ENCODE data around the gene BRWD1. TPM values are rescaled to one million over a fixed set of nuclear protein-coding genes. Genes with fewer than 3 reads are reported as not detected.
"Not testable (repeated sequence)": the region's sequence is repeated elsewhere in the genome, so short reads cannot be mapped to it uniquely, and the experiment has no call there.

Gene BRWD1
- total RNA-seq, 2 experiments from 2014 or later: 53.2 to 61.7 TPM

DNA sequence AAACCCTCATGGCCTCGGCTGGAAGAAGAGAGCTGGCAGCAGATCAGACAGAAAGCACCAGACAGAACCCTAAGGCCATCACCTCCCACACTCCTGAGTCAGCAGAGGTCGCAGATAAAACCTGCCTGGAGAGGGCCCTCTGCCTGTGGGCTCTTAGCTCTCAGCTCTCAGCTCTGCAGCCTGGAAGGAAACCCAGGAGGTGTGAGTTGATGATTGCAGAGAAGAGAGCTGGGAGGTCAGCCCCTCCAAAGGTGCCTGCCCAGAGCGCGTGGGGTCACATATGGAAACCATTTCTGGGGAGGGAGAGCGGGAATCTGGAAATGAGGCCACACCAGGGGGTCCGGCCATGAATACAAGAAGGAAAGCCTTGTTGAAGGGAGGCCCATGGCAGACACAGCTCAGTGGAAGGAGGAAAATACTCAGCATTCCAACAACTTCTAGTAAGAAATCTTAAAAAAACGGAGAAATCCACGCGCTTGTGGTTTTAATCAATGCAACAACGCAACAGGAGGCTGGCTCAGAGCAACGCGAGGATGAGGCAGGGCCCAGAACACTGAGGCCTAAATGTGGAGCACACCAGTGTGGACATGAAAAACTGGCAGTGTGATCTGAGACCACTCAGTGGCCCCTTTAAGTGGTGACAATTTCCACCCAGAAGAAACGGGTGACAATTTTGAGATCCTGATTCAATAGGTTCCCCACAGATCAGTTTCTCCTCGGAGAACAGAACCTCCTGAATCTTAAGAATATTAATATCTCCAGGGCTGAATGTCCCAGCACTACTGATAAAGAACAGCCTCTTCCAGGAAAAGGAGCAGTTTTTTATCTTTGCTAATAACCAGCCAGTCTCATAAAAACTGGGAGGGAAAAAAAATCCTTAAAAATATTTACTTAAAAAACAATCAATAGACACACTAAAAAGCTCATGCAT is 175.9 kb downstream of the BRWD1 start:
- Histone ChIP-seq H3K4me3 (ENCODE audit: low read depth, low read length, poor library complexity, severe bottlenecking) (no peak overlapping the region), H3K4me1 (ENCODE audit: insufficient read depth, low read length, poor library complexity, severe bottlenecking) (no peaks in the 10 kb centered on the region), H3K9me3 (ENCODE audit: low read length) (no peaks in the 10 kb centered on the region), H2AFZ (ENCODE audit: low read length) (no peak overlapping the region), H4K20me1 (ENCODE audit: insufficient read depth, low read length) (no peaks in the 10 kb centered on the region), H3K79me2 (ENCODE audit: insufficient read depth, low read depth, low read length) (no peaks in the 10 kb centered on the region), H3K9me2 (ENCODE audit: insufficient read depth, low read length) (no peaks in the 10 kb centered on the region), H3K27ac (ENCODE audit: low read depth, low read length, poor library complexity, severe bottlenecking) (no peak overlapping the region), H3K36me3 (ENCODE audit: insufficient read depth, low read length) (no peaks in the 10 kb centered on the region), H3K4me2 (ENCODE audit: low read length) (no peak overlapping the region)
- no peak for DNase-seq (ENCODE audit: low spot score)
- TF ChIP-seq CTCF (conservative IDR thresholded peaks at IDR 0.05; ENCODE audit: low read length) (no peak), EZH2phosphoT487 (IDR thresholded peaks at IDR 0.05; ENCODE audit: borderline replicate concordance, low read depth, low read length) (no peak)
- CTCF ChIA-PET (ENCODE audit: unreplicated experiment): no interaction called here
- POLR2A ChIA-PET: interaction anchor here (0.7 kb wide), 4 partner anchors 199 to 1877 kb away, joined by 3 to 5 read pairs (median 4); no protein-coding TSS in a partner anchor
- no TSS peak for BruUV-seq (replicated peaks)
- intact Hi-C loops (cut with micrococcal nuclease; ENCODE audit: unreplicated experiment): loop anchor here (2.0 to 10.0 kb wide), 3 partner anchors 469 to 923 kb away; no protein-coding TSS in a partner anchor

DNA sequence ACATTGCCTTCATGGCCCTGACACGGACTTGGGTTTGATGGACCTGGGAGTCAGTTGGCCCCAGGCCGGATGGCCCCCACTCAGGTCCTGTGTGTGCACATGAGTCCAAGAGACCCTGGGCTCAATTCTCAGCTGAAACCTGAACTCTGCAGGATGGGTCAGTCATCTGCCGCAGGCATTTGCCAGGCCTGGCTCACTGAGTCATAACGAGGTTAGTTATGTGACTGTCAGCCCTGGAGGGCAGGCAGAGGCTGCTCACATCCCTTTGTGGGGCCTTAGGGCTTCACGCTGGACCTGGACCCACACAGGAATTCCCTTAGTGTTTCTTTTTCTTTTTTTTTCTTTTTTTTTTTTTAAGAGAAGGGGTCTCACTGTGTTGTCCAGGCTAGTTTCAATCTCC is 176.7 kb downstream of the BRWD1 start:
- Histone ChIP-seq H3K36me3 (ENCODE audit: insufficient read depth, low read length) (no peaks in the 10 kb centered on the region), H2AFZ (ENCODE audit: low read length) (no peak overlapping the region), H4K20me1 (ENCODE audit: insufficient read depth, low read length) (no peaks in the 10 kb centered on the region), H3K4me2 (ENCODE audit: low read length) (no peak overlapping the region), H3K4me1 (ENCODE audit: insufficient read depth, low read length, poor library complexity, severe bottlenecking) (no peaks in the 10 kb centered on the region), H3K9me2 (ENCODE audit: insufficient read depth, low read length) (no peaks in the 10 kb centered on the region), H3K9me3 (ENCODE audit: low read length) (no peaks in the 10 kb centered on the region), H3K27ac (ENCODE audit: low read depth, low read length, poor library complexity, severe bottlenecking) (no peak overlapping the region), H3K4me3 (ENCODE audit: low read depth, low read length, poor library complexity, severe bottlenecking) (no peak overlapping the region), H3K79me2 (ENCODE audit: insufficient read depth, low read depth, low read length) (no peaks in the 10 kb centered on the region)
- CTCF ChIA-PET (ENCODE audit: unreplicated experiment): no interaction called here
- no TSS peak for BruUV-seq (replicated peaks)
- TF ChIP-seq CTCF (conservative IDR thresholded peaks at IDR 0.05; ENCODE audit: low read length) (no peak), EZH2phosphoT487 (IDR thresholded peaks at IDR 0.05; ENCODE audit: borderline replicate concordance, low read depth, low read length) (no peak)
- intact Hi-C loops (cut with micrococcal nuclease; ENCODE audit: unreplicated experiment): loop anchor here (2.0 to 10.0 kb wide), 3 partner anchors 468 to 922 kb away; no protein-coding TSS in a partner anchor
- POLR2A ChIA-PET: no interaction called here
- no peak for DNase-seq (ENCODE audit: low spot score)

DNA sequence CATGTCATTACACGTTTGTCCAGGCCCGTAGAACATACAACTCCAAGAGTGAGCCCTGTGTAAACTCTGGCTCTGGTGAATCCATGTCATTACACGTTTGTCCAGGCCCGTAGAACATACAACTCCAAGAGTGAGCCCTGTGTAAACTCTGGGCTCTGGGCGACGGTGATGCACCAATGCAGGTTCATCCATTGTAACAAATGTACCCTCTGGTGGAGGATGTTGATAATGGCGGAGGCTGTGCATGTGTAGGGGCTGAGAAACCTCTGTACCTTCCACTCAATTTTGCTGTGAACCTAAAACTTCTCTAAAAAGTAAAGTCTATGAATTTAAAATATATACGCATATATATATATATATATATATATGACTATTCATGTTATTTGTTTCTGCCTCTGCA is 177.3 kb downstream of the BRWD1 start:
- H3K9me3 ChIP-seq (ENCODE audit: low read length); H3K4me1 ChIP-seq (ENCODE audit: insufficient read depth, low read length, poor library complexity, severe bottlenecking); H2AFZ ChIP-seq (ENCODE audit: low read length); H3K36me3 ChIP-seq (ENCODE audit: insufficient read depth, low read length); H4K20me1 ChIP-seq (ENCODE audit: insufficient read depth, low read length); BruUV-seq (replicated peaks); H3K9me2 ChIP-seq (ENCODE audit: insufficient read depth, low read length); H3K4me3 ChIP-seq (ENCODE audit: low read depth, low read length, poor library complexity, severe bottlenecking); H3K4me2 ChIP-seq (ENCODE audit: low read length); CTCF ChIA-PET (ENCODE audit: unreplicated experiment); H3K79me2 ChIP-seq (ENCODE audit: insufficient read depth, low read depth, low read length); H3K27ac ChIP-seq (ENCODE audit: low read depth, low read length, poor library complexity, severe bottlenecking): not testable (repeated sequence)
- POLR2A ChIA-PET: interaction anchor here (0.6 kb wide), 1 partner anchor 403 kb away, joined by 4 read pairs; no protein-coding TSS in a partner anchor
- TF ChIP-seq CTCF (conservative IDR thresholded peaks at IDR 0.05; ENCODE audit: low read length): peak; percentile 53
- peak; percentile 28 for DNase-seq (ENCODE audit: low spot score)
- intact Hi-C loops (cut with micrococcal nuclease; ENCODE audit: unreplicated experiment): loop anchor here (2.0 to 10.0 kb wide), 3 partner anchors 467 to 921 kb away; no protein-coding TSS in a partner anchor
